Activated CD4-positive, alpha-beta T cell treated with anti-CD3 and anti-CD28 coated beads for 36 hours (primary cell): ENCODE measurements around the gene RANBP6. TPM values are rescaled to one million over a fixed set of nuclear protein-coding genes. Genes with fewer than 3 reads are reported as not detected.

Experiments used
- ATAC-seq: fragments of 200-7000 bp; cut with Tn5 transposase; one replicate; pipeline ENCODE4 v1.10.0; 2021; ENCODE audit warnings: mild to moderate bottlenecking, moderate library complexity
- CTCF ChIA-PET: fragments of 350-600 bp; sonication (Branson Sonifier 250); formaldehyde crosslinking; loops from one replicate; lab custom pipeline; 2021; ENCODE audit warnings: antibody characterized with exemption; lab: Charles Lee
- POLR2A ChIA-PET: fragments of 350-600 bp; sonication (Branson Sonifier 250); formaldehyde crosslinking; loops from one replicate; lab custom pipeline; 2021; ENCODE audit warnings: antibody characterized with exemption, inconsistent platforms; lab: Charles Lee
- DNase-seq: peaks from one replicate; pipeline ENCODE4 v3.0.0-alpha.2; 2020
- H3K27ac Mint-ChIP-seq: one replicate; pipeline ENCODE4 v1.8.0; 2021; ENCODE audit warnings: mixed read lengths
- H3K27me3 Mint-ChIP-seq: one replicate; pipeline ENCODE4 v1.8.0; 2021; ENCODE audit warnings: mixed read lengths
- H3K36me3 Mint-ChIP-seq: one replicate; pipeline ENCODE4 v1.8.0; 2021; ENCODE audit warnings: low read depth, mixed read lengths
- H3K4me1 Mint-ChIP-seq: one replicate; pipeline ENCODE4 v1.8.0; 2021; ENCODE audit warnings: mixed read lengths
- H3K4me3 Mint-ChIP-seq: one replicate; pipeline ENCODE4 v1.8.0; 2021; ENCODE audit warnings: mild to moderate bottlenecking, moderate library complexity, mixed read lengths
- H3K9me3 Mint-ChIP-seq: one replicate; pipeline ENCODE4 v1.8.0; 2021; ENCODE audit warnings: low read depth, mixed read lengths
- intact Hi-C, 2 experiments: fragments of 100-400 bp; cut with DNase I in 1 of 2; cut with micrococcal nuclease in 1 of 2; formaldehyde crosslinking; loops; one replicate each; pipeline versions ENCODE4 v1.14.2 to v1.15.1; 2022 to 2024; cut with DNase I, micrococcal nuclease
- total RNA-seq, 2 experiments: library from RNA; stranded (reverse); gene quantifications; one replicate each; pipeline ENCODE4 v1.2.3, GENCODE V29; 2021

RANBP6 gene
- total RNA-seq, 2 experiments from 2014 or later: 11.7 to 18.2 TPM

- ATAC-seq: peak; percentile 88
- Mint-ChIP-seq H3K9me3 (peaks cover 5% of the 10 kb centered on the region), H3K4me3 (peak overlapping the region; percentile 88), H3K36me3 (peaks cover 17% of the 10 kb centered on the region), H3K4me1 (peaks cover 54% of the 10 kb centered on the region), H3K27ac (peak overlapping the region; percentile 87), H3K27me3 (no peaks in the 10 kb centered on the region)
- intact Hi-C loops: loop anchor here (1.0 to 10.0 kb wide), 11 partner anchors 8 to 1215 kb away; partner anchors contain the start of genes RANBP6 (in 2 of the 2), CD274 (in 1 of the 2), ERMP1 (in 1 of the 2) and JAK2 (in 1 of the 2)
- ChIA-PET CTCF (interaction anchor here (1.1 to 1.3 kb wide), 2 partner anchors 9 to 47 kb away, joined by 4 to 5 read pairs; no protein-coding TSS in a partner anchor), POLR2A (interaction anchor here (1.2 to 1.5 kb wide), 2 partner anchors 8 to 406 kb away, joined by 4 to 5 read pairs; partner anchors contain the start of genes RANBP6 and UHRF2)
- DNase-seq: peak; percentile 98
These were observed 8.2 kb downstream of the RANBP6 start for GRCh38 chr9:6007058-6007769.

GRCh38 chr9:6006749-6007057 is 8.7 kb downstream of the RANBP6 start:
- Mint-ChIP-seq H3K4me1 (peaks cover 54% of the 10 kb centered on the region), H3K9me3 (peaks cover 1% of the 10 kb centered on the region)
- CTCF ChIA-PET: interaction anchor here (1.1 to 1.3 kb wide), 2 partner anchors 9 to 48 kb away, joined by 4 to 5 read pairs; no protein-coding TSS in a partner anchor

GRCh38 chr9:6000955-6001354 is 14.5 kb downstream of the RANBP6 start:
- intact Hi-C loops: loop anchor here (10.0 kb wide), 3 partner anchors 376 to 1016 kb away; partner anchors contain the start of genes JAK2 (in 1 of the 2), RIC1 (in 1 of the 2) and RLN2 (in 1 of the 2)
- Mint-ChIP-seq H3K4me1 (peaks cover 50% of the 10 kb centered on the region), H3K36me3 (peaks cover 4% of the 10 kb centered on the region), H3K9me3 (no peaks in the 10 kb centered on the region), H3K4me3 (no peak overlapping the region), H3K27me3 (no peaks in the 10 kb centered on the region), H3K27ac (no peak overlapping the region)
- ATAC-seq (no peak), DNase-seq (no peak)
- ChIA-PET POLR2A (no interaction called here), CTCF (interaction anchor here (0.9 to 1.2 kb wide), 3 partner anchors 15 to 53 kb away, joined by 3 to 5 read pairs (median 4); partner anchors contain the start of gene RANBP6)

More at GRCh38 chr9:6006749-6007057, 8.7 kb downstream of the RANBP6 start:
- intact Hi-C loops: loop anchor here (1.0 to 10.0 kb wide), 11 partner anchors 9 to 1214 kb away; partner anchors contain the start of genes RANBP6 (in 2 of the 2), CD274 (in 1 of the 2), ERMP1 (in 1 of the 2) and JAK2 (in 1 of the 2)
- ATAC-seq: no peak
- peak overlapping the region; percentile 87 for H3K27ac Mint-ChIP-seq
- no peak for DNase-seq
- peaks cover 13% of the 10 kb centered on the region for H3K36me3 Mint-ChIP-seq
- POLR2A ChIA-PET: interaction anchor here (0.6 kb wide), 1 partner anchor 9 kb away, joined by 3 read pairs; the partner anchor contains the start of gene RANBP6
- peak overlapping the region; percentile 88 for H3K4me3 Mint-ChIP-seq
- H3K27me3 Mint-ChIP-seq: no peaks in the 10 kb centered on the region

GRCh38 chr9:5999443-6000101 is 15.9 kb downstream of the RANBP6 start:
- intact Hi-C loops: loop anchor here (10.0 kb wide), 3 partner anchors 375 to 1015 kb away; partner anchors contain the start of genes JAK2 (in 1 of the 2), RIC1 (in 1 of the 2) and RLN2 (in 1 of the 2)
- Mint-ChIP-seq H3K4me1 (peaks cover 53% of the 10 kb centered on the region), H3K4me3 (no peak overlapping the region), H3K9me3 (no peaks in the 10 kb centered on the region), H3K27me3 (no peaks in the 10 kb centered on the region), H3K36me3 (peaks cover 4% of the 10 kb centered on the region), H3K27ac (no peak overlapping the region)
- ChIA-PET POLR2A (no interaction called here), CTCF (interaction anchor here (0.7 to 1.7 kb wide), 4 partner anchors 22 to 194 kb away, joined by 3 to 5 read pairs (median 3); no protein-coding TSS in a partner anchor)
- DNase-seq: no peak
- ATAC-seq: no peak

- Mint-ChIP-seq H3K9me3 (no peaks in the 10 kb centered on the region), H3K4me1 (peaks cover 45% of the 10 kb centered on the region), H3K36me3 (peaks cover 5% of the 10 kb centered on the region), H3K27ac (no peak overlapping the region), H3K4me3 (no peak overlapping the region), H3K27me3 (no peaks in the 10 kb centered on the region)
- ChIA-PET CTCF (interaction anchor here (1.1 kb wide), 2 partner anchors 18 to 29 kb away, joined by 3 read pairs; no protein-coding TSS in a partner anchor), POLR2A (no interaction called here)
- ATAC-seq (no peak), DNase-seq (no peak)
- intact Hi-C loops: no loop called here
These were observed 20.9 kb downstream of the RANBP6 start for GRCh38 chr9:5994493-5994892.

- DNase-seq (no peak), ATAC-seq (no peak)
- no peaks in the 10 kb centered on the region for H3K27me3 Mint-ChIP-seq
- no peak overlapping the region for H3K4me3 Mint-ChIP-seq
- no peak overlapping the region for H3K27ac Mint-ChIP-seq
- intact Hi-C loops: no loop called here
- no peaks in the 10 kb centered on the region for H3K9me3 Mint-ChIP-seq
- CTCF ChIA-PET: interaction anchor here (1.2 kb wide), 1 partner anchor 17 kb away, joined by 3 read pairs; no protein-coding TSS in a partner anchor
- POLR2A ChIA-PET: interaction anchor here (0.6 kb wide), 1 partner anchor 315 kb away, joined by 3 read pairs; no protein-coding TSS in a partner anchor
- peaks cover 19% of the 10 kb centered on the region for H3K36me3 Mint-ChIP-seq
- H3K4me1 Mint-ChIP-seq: peaks cover 21% of the 10 kb centered on the region
These were observed 27.2 kb downstream of the RANBP6 start for GRCh38 chr9:5988265-5988664.

GRCh38 chr9:5983042-5983441 is 32.4 kb downstream of the RANBP6 start:
- Mint-ChIP-seq H3K36me3 (peaks cover 21% of the 10 kb centered on the region), H3K9me3 (no peaks in the 10 kb centered on the region), H3K27ac (no peak overlapping the region), H3K4me3 (no peak overlapping the region), H3K27me3 (no peaks in the 10 kb centered on the region), H3K4me1 (peaks cover 12% of the 10 kb centered on the region)
- ChIA-PET CTCF (interaction anchor here (1.0 kb wide), 1 partner anchor 41 kb away, joined by 4 read pairs; no protein-coding TSS in a partner anchor), POLR2A (no interaction called here)
- intact Hi-C loops: loop anchor here in 1 of 2 experiments (5.0 kb wide), 1 partner anchor 36 kb away; no protein-coding TSS in a partner anchor
- ATAC-seq (no peak), DNase-seq (no peak)

- Mint-ChIP-seq H3K9me3 (no peaks in the 10 kb centered on the region), H3K27ac (no peak overlapping the region), H3K4me1 (peaks cover 12% of the 10 kb centered on the region), H3K27me3 (no peaks in the 10 kb centered on the region), H3K36me3 (peaks cover 21% of the 10 kb centered on the region), H3K4me3 (no peak overlapping the region)
- POLR2A ChIA-PET: no interaction called here
- DNase-seq (no peak), ATAC-seq (no peak)
- intact Hi-C loops: loop anchor here in 1 of 2 experiments (5.0 kb wide), 1 partner anchor 35 kb away; no protein-coding TSS in a partner anchor
- CTCF ChIA-PET: interaction anchor here (1.0 kb wide), 1 partner anchor 42 kb away, joined by 4 read pairs; no protein-coding TSS in a partner anchor
These were observed 33.1 kb downstream of the RANBP6 start for GRCh38 chr9:5982317-5982716.

- CTCF ChIA-PET: interaction anchor here (1.0 to 1.6 kb wide), 2 partner anchors 21 to 45 kb away, joined by 3 to 5 read pairs; no protein-coding TSS in a partner anchor
- ATAC-seq (no peak), DNase-seq (no peak)
- no peaks in the 10 kb centered on the region for H3K9me3 Mint-ChIP-seq
- no peaks in the 10 kb centered on the region for H3K27me3 Mint-ChIP-seq
- no peak overlapping the region for H3K27ac Mint-ChIP-seq
- H3K36me3 Mint-ChIP-seq: peaks cover 38% of the 10 kb centered on the region
- peaks cover 14% of the 10 kb centered on the region for H3K4me1 Mint-ChIP-seq
- no peak overlapping the region for H3K4me3 Mint-ChIP-seq
- intact Hi-C loops: no loop called here
- POLR2A ChIA-PET: no interaction called here
These were observed 36.9 kb downstream of the RANBP6 start for GRCh38 chr9:5978523-5978922.

- ATAC-seq: peak; percentile 44
- CTCF ChIA-PET: interaction anchor here (0.6 to 2.0 kb wide), 6 partner anchors 17 to 201 kb away, joined by 3 to 5 read pairs (median 4); no protein-coding TSS in a partner anchor
- Mint-ChIP-seq H3K4me3 (no peak overlapping the region), H3K27ac (peak overlapping the region; percentile 78), H3K9me3 (no peaks in the 10 kb centered on the region), H3K4me1 (peaks cover 21% of the 10 kb centered on the region), H3K36me3 (peaks cover 37% of the 10 kb centered on the region), H3K27me3 (no peaks in the 10 kb centered on the region)
- intact Hi-C loops: no loop called here
- DNase-seq: no peak
- POLR2A ChIA-PET: no interaction called here
These were observed 38.6 kb downstream of the RANBP6 start for GRCh38 chr9:5976674-5977397.
